Astrocyte (in vitro differentiated cells and primary cell): Measurements from ENCODE around the gene TACR1. TPM values are rescaled to one million over a fixed set of nuclear protein-coding genes. Genes with fewer than 3 reads are reported as not detected.

Source experiments
- DNase-seq: peaks from one replicate; pipeline ENCODE4 v3.0.0-alpha.2; 2010; ENCODE audit warnings: low read depth
- FAIRE-seq: peaks from 2 replicates; lab custom pipeline; 2011; peaks lifted over from hg19 to GRCh38; lab: Jason Lieb, UNC
- H2AFZ ChIP-seq: 2 replicates; pipeline ENCODE4 v1.6.0; 2012; ENCODE audit warnings: low read depth, low read length, inconsistent platforms
- H3K27ac ChIP-seq: 2 replicates; pipeline ENCODE4 v1.5.1; 2011; ENCODE audit warnings: low read depth, low read length, inconsistent platforms
- H3K27me3 ChIP-seq: 2 replicates; pipeline ENCODE4 v1.6.0; 2011; ENCODE audit warnings: low read length, inconsistent platforms; ENCODE audit not compliant: insufficient read depth
- H3K36me3 ChIP-seq: 2 replicates; pipeline ENCODE4 v1.5.1; 2011; ENCODE audit warnings: low read length, inconsistent platforms; ENCODE audit not compliant: insufficient read depth
- H3K4me1 ChIP-seq: 2 replicates; pipeline ENCODE4 v1.5.1; 2011; ENCODE audit warnings: low read length, inconsistent platforms; ENCODE audit not compliant: insufficient read depth
- H3K4me2 ChIP-seq: 2 replicates; pipeline ENCODE4 v1.6.0; 2012; ENCODE audit warnings: low read length, inconsistent platforms
- H3K4me3 ChIP-seq: 2 replicates; pipeline ENCODE4 v1.5.1; 2011; ENCODE audit warnings: low read depth, mild to moderate bottlenecking, low read length, inconsistent platforms; ENCODE audit not compliant: insufficient read depth
- H3K79me2 ChIP-seq: 2 replicates; pipeline ENCODE4 v1.6.0; 2012; ENCODE audit warnings: mild to moderate bottlenecking, low read length, inconsistent platforms; ENCODE audit not compliant: insufficient read depth
- H3K9ac ChIP-seq: 2 replicates; pipeline ENCODE4 v1.6.0; 2012; ENCODE audit warnings: mild to moderate bottlenecking, low read length, inconsistent platforms
- H3K9me3 ChIP-seq: 2 replicates; pipeline ENCODE4 v1.5.1; 2012; ENCODE audit warnings: low read depth, mild to moderate bottlenecking, low read length, inconsistent platforms; ENCODE audit not compliant: insufficient read depth
- H4K20me1 ChIP-seq: 2 replicates; pipeline ENCODE4 v1.6.0; 2012; ENCODE audit warnings: low read length, inconsistent platforms; ENCODE audit not compliant: insufficient read depth
- H3K27ac Mint-ChIP-seq: one replicate; pipeline ENCODE4 v1.8.0; 2021; ENCODE audit warnings: mild to moderate bottlenecking, mixed read lengths; ENCODE audit not compliant: unreplicated experiment
- H3K27me3 Mint-ChIP-seq: one replicate; pipeline ENCODE4 v1.8.0; 2021; ENCODE audit warnings: low read depth, mixed read lengths; ENCODE audit not compliant: unreplicated experiment
- H3K36me3 Mint-ChIP-seq: one replicate; pipeline ENCODE4 v1.8.0; 2021; ENCODE audit warnings: low read depth, mixed read lengths; ENCODE audit not compliant: unreplicated experiment
- H3K4me1 Mint-ChIP-seq: one replicate; pipeline ENCODE4 v1.8.0; 2021; ENCODE audit warnings: low read depth, mixed read lengths; ENCODE audit not compliant: unreplicated experiment
- H3K4me3 Mint-ChIP-seq: one replicate; pipeline ENCODE4 v1.8.0; 2021; ENCODE audit warnings: mild to moderate bottlenecking, moderate library complexity, mixed read lengths; ENCODE audit not compliant: unreplicated experiment
- H3K9me3 Mint-ChIP-seq: one replicate; pipeline ENCODE4 v1.8.0; 2021; ENCODE audit warnings: mild to moderate bottlenecking, mixed read lengths; ENCODE audit not compliant: unreplicated experiment
- EZH2 ChIP-seq: IDR thresholded peaks from 2 replicates; pipeline ENCODE4 v1.6.1; 2012; ENCODE audit warnings: mild to moderate bottlenecking, low read length, inconsistent platforms; ENCODE audit not compliant: insufficient read depth
- total RNA-seq: library from RNA; stranded (reverse); gene quantifications from 2 replicates; pipeline ENCODE4 v1.2.1, GENCODE V29; 2021
- TF ChIP-seq, protein P1 (sequence below): IDR thresholded peaks from 2 replicates; pipeline ENCODE4 v1.5.1; 2011; ENCODE audit warnings: low read depth, mild to moderate bottlenecking, inconsistent platforms, low read length, moderate library complexity; ENCODE audit not compliant: insufficient read depth

The TACR1 gene
- total RNA-seq, 1 donor from 2014 or later, result not detected

DNA sequence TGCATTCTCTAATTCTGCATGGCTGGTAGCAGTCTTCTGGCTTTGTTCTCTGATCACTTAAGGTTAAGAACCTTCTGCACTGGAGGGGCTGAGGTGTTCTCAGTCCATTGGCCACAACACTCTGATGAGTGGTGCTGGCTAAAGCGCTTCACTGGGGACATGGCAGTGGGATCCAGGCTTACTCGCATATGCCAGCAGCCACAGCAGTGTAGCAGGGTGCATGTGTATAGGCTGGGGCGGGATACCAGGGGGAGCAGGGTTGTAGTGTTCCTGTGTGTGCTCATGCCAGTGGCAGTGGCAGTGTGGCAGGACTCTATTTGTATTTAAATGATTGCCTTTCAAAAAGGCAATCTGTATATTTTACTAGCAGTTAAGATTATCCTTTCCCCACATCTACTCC lies 11.1 kb upstream of the TACR1 start:
- Mint-ChIP-seq H3K27ac (no peak overlapping the region), H3K36me3 (no peaks in the 10 kb centered on the region), H3K27me3 (peaks cover 2% of the 10 kb centered on the region), H3K9me3 (no peaks in the 10 kb centered on the region), H3K4me3 (no peak overlapping the region), H3K4me1 (no peaks in the 10 kb centered on the region)
- H3K9me3 ChIP-seq, result no peaks in the 10 kb centered on the region
- no peak for TF ChIP-seq EZH2
- TF ChIP-seq, protein P1, sequence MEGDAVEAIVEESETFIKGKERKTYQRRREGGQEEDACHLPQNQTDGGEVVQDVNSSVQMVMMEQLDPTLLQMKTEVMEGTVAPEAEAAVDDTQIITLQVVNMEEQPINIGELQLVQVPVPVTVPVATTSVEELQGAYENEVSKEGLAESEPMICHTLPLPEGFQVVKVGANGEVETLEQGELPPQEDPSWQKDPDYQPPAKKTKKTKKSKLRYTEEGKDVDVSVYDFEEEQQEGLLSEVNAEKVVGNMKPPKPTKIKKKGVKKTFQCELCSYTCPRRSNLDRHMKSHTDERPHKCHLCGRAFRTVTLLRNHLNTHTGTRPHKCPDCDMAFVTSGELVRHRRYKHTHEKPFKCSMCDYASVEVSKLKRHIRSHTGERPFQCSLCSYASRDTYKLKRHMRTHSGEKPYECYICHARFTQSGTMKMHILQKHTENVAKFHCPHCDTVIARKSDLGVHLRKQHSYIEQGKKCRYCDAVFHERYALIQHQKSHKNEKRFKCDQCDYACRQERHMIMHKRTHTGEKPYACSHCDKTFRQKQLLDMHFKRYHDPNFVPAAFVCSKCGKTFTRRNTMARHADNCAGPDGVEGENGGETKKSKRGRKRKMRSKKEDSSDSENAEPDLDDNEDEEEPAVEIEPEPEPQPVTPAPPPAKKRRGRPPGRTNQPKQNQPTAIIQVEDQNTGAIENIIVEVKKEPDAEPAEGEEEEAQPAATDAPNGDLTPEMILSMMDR, result no peak
- FAIRE-seq, result no peak
- H3K27ac ChIP-seq, result no peak overlapping the region
- H3K9ac ChIP-seq, result no peak overlapping the region
- DNase-seq, result no peak
- no peaks in the 10 kb centered on the region for H3K79me2 ChIP-seq
- H4K20me1 ChIP-seq, result no peaks in the 10 kb centered on the region
- H3K4me1 ChIP-seq, result no peaks in the 10 kb centered on the region
- no peaks in the 10 kb centered on the region for H3K36me3 ChIP-seq
- no peak overlapping the region for H3K4me3 ChIP-seq
- no peaks in the 10 kb centered on the region for H3K27me3 ChIP-seq
- H3K4me2 ChIP-seq, result no peak overlapping the region
- H2AFZ ChIP-seq, result no peak overlapping the region

DNA sequence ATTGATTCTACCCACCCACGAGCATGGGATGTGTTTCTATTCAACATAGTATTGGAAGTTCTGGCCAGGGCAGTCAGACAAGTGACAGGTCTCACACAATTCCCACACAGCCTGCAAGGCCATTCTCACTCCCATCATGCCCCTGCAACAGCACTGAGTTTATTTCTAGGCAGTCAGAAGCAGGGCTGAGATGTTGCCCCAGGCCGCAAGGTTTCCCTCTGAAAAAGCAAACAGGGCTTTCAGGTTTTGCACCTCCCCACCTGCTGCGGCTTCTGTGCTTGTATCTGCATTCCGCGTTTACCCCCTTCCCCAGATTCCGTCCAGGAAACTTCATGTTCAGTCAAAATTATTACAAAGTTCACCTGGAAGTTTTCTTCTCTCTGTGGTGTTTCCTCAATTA lies 9.4 kb upstream of the TACR1 start:
- H4K20me1 ChIP-seq, result no peaks in the 10 kb centered on the region
- H3K27ac ChIP-seq, result no peak overlapping the region
- H3K9ac ChIP-seq, result no peak overlapping the region
- Mint-ChIP-seq H3K9me3 (no peaks in the 10 kb centered on the region), H3K27me3 (peaks cover 5% of the 10 kb centered on the region), H3K27ac (no peak overlapping the region), H3K36me3 (no peaks in the 10 kb centered on the region), H3K4me1 (no peaks in the 10 kb centered on the region), H3K4me3 (no peak overlapping the region)
- H3K27me3 ChIP-seq, result no peaks in the 10 kb centered on the region
- FAIRE-seq (no peak), DNase-seq (no peak)
- H3K4me3 ChIP-seq, result no peak overlapping the region
- H2AFZ ChIP-seq, result no peak overlapping the region
- H3K79me2 ChIP-seq, result no peaks in the 10 kb centered on the region
- no peaks in the 10 kb centered on the region for H3K4me1 ChIP-seq
- H3K4me2 ChIP-seq, result no peak overlapping the region
- no peaks in the 10 kb centered on the region for H3K9me3 ChIP-seq
- H3K36me3 ChIP-seq, result no peaks in the 10 kb centered on the region
- TF ChIP-seq, protein P1, result no peak
- no peak for TF ChIP-seq EZH2

DNA sequence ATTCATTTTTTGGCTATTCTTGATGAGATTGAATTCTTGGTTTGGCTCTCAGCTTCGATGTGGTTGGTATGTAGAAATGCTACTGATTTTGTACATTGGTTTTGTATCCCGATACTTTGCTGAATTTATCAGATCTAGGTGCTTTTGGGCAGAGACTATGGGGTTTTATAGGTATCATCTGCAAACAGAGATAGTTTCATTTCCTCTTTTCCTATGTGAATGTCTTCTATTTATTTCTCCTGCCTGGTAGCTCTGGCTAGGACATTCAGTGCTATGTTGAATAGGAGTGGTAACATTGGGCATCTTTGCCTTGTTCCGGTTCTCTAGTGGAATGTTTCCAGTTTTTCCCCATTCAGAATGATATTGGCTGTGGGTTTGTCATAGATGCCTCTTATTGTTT lies 5.5 kb upstream of the TACR1 start:
- Histone ChIP-seq H2AFZ (no peak overlapping the region), H3K4me1 (peaks cover 7% of the 10 kb centered on the region), H3K9ac (no peak overlapping the region), H3K4me3 (no peak overlapping the region), H3K27ac (no peak overlapping the region), H3K4me2 (no peak overlapping the region), H3K79me2 (no peaks in the 10 kb centered on the region), H3K27me3 (peaks cover 13% of the 10 kb centered on the region), H3K36me3 (no peaks in the 10 kb centered on the region), H3K9me3 (no peaks in the 10 kb centered on the region), H4K20me1 (no peaks in the 10 kb centered on the region)
- no peak overlapping the region for H3K4me3 Mint-ChIP-seq
- H3K9me3 Mint-ChIP-seq, result no peaks in the 10 kb centered on the region
- no peak overlapping the region for H3K27ac Mint-ChIP-seq
- DNase-seq, result no peak
- no peak for FAIRE-seq
- H3K27me3 Mint-ChIP-seq, result peaks cover 25% of the 10 kb centered on the region
- peaks cover 3% of the 10 kb centered on the region for H3K4me1 Mint-ChIP-seq
- TF ChIP-seq, protein P1, result no peak
- TF ChIP-seq EZH2, result no peak
- no peaks in the 10 kb centered on the region for H3K36me3 Mint-ChIP-seq
